GM23338 (cell line): Measurements from ENCODE around the gene ADAMTS17. TPM values are rescaled to one million over a fixed set of nuclear protein-coding genes. Genes with fewer than 3 reads are reported as not detected.

Experiments
- ATAC-seq: fragments of 200-7000 bp; cut with Tn5 transposase; 3 replicates; pipeline ENCODE4 v1.9.1; 2020
- DNase-seq: peaks from one replicate; pipeline ENCODE4 v3.0.0-alpha.2; 2015; ENCODE audit warnings: low spot score
- H2AFZ ChIP-seq: fragments of 200-600 bp; sonication (generic); 2 replicates; pipeline ENCODE4 v1.8.0; 2016; ENCODE audit warnings: antibody characterized with exemption, mild to moderate bottlenecking, moderate library complexity
- H3F3A ChIP-seq: fragments of 200-600 bp; sonication (generic); replicated peaks from 2 replicates; pipeline ENCODE4 v1.8.0; 2017; ENCODE audit warnings: antibody characterized with exemption, mixed run types, low read depth
- H3K27ac ChIP-seq: fragments of 200-600 bp; sonication (generic); 2 replicates; pipeline ENCODE4 v1.6.1; 2016; ENCODE audit warnings: low read depth
- H3K27me3 ChIP-seq: fragments of 200-600 bp; sonication (generic); 2 replicates; pipeline ENCODE4 v1.8.0; 2016; ENCODE audit warnings: mild to moderate bottlenecking, mixed run types, moderate library complexity; ENCODE audit not compliant: insufficient read depth
- H3K36me3 ChIP-seq: fragments of 200-600 bp; sonication (generic); 2 replicates; pipeline ENCODE4 v1.8.0; 2016; ENCODE audit warnings: mild to moderate bottlenecking; ENCODE audit not compliant: insufficient read depth
- H3K4me1 ChIP-seq: fragments of 200-600 bp; sonication (generic); 2 replicates; pipeline ENCODE4 v1.8.0; 2016; ENCODE audit warnings: mild to moderate bottlenecking, moderate library complexity; ENCODE audit not compliant: insufficient read depth
- H3K4me2 ChIP-seq: fragments of 200-600 bp; sonication (generic); 2 replicates; pipeline ENCODE4 v1.7.1; 2017; ENCODE audit warnings: mixed run types
- H3K4me3 ChIP-seq: fragments of 200-600 bp; sonication (generic); 2 replicates; pipeline ENCODE4 v1.6.1; 2016; ENCODE audit warnings: mixed run types
- H3K79me2 ChIP-seq: fragments of 200-600 bp; sonication (generic); replicated peaks from 2 replicates; pipeline ENCODE4 v1.8.0; 2017; ENCODE audit warnings: mild to moderate bottlenecking; ENCODE audit not compliant: insufficient read depth
- H3K9me2 ChIP-seq: fragments of 200-600 bp; sonication (generic); 2 replicates; pipeline ENCODE4 v1.8.0; 2017; ENCODE audit not compliant: insufficient read depth
- H4K20me1 ChIP-seq: fragments of 200-600 bp; sonication (generic); replicated peaks from 2 replicates; pipeline ENCODE4 v1.8.0; 2017; ENCODE audit warnings: mild to moderate bottlenecking; ENCODE audit not compliant: insufficient read depth
- H3K27ac Mint-ChIP-seq: 2 replicates; pipeline ENCODE4 v1.8.0; 2020; ENCODE audit warnings: inconsistent platforms, mild to moderate bottlenecking, moderate library complexity, mixed read lengths
- H3K27me3 Mint-ChIP-seq: 3 replicates; pipeline ENCODE4 v1.8.0; 2022; ENCODE audit warnings: low read depth, mild to moderate bottlenecking, moderate library complexity, mixed read lengths, inconsistent platforms; ENCODE audit not compliant: insufficient read depth, poor library complexity
- H3K36me3 Mint-ChIP-seq: 3 replicates; pipeline ENCODE4 v1.8.0; 2021; ENCODE audit warnings: low read depth, mild to moderate bottlenecking, inconsistent platforms, moderate library complexity, mixed read lengths
- H3K4me1 Mint-ChIP-seq: 3 replicates; pipeline ENCODE4 v1.8.0; 2020; ENCODE audit warnings: mild to moderate bottlenecking, inconsistent platforms, mixed read lengths
- H3K4me3 Mint-ChIP-seq: 3 replicates; pipeline ENCODE4 v1.8.0; 2021; ENCODE audit warnings: moderate library complexity, mild to moderate bottlenecking, inconsistent platforms, mixed read lengths
- H3K9me3 Mint-ChIP-seq: 3 replicates; pipeline ENCODE4 v1.8.0; 2020; ENCODE audit warnings: moderate library complexity, mild to moderate bottlenecking, inconsistent platforms, mixed read lengths
- CREB1 ChIP-seq: fragments of 250-450 bp; sonication (Bioruptor Pico); IDR thresholded peaks from 2 replicates; pipeline ENCODE4 v1.5.0; 2020; ENCODE audit warnings: low read depth, mild to moderate bottlenecking, moderate library complexity
- CTCF ChIP-seq, 2 experiments: fragments of 200-600 bp in 1 of 2; sonication (generic) in 1 of 2; conservative IDR thresholded peaks; 2 replicates each; pipeline versions ENCODE4 v1.5.1 to v1.6.1; 2016 to 2017; ENCODE audit warnings: antibody characterized with exemption in 2 of 2, low read depth in 2 of 2, mild to moderate bottlenecking in 2 of 2, moderate library complexity in 1 of 2
- EZH2phosphoT487 ChIP-seq: fragments of 200-600 bp; sonication (generic); IDR thresholded peaks from one replicate; pipeline ENCODE4 v1.8.1; 2018; ENCODE audit warnings: antibody characterized with exemption; ENCODE audit not compliant: unreplicated experiment
- JUNB ChIP-seq: IDR thresholded peaks from one replicate; pipeline ENCODE4 v1.6.1; 2016; ENCODE audit warnings: antibody characterized with exemption; ENCODE audit not compliant: unreplicated experiment
- POLR2AphosphoS5 ChIP-seq: IDR thresholded peaks from 2 replicates; pipeline ENCODE4 v1.6.1; 2016; ENCODE audit warnings: antibody characterized with exemption, low read depth
- ZNF331 ChIP-seq: fragments of 250-450 bp; sonication (Bioruptor Pico); IDR thresholded peaks from 2 replicates; pipeline ENCODE4 v1.5.0; 2020; ENCODE audit warnings: low read depth, mild to moderate bottlenecking, moderate library complexity
- polyA plus RNA-seq: library from polyadenylated mRNA; unstranded; fragments of >200 nt; fragmentation: Nextera tagmentation; extraction: Ambion mirVana; gene quantifications from 2 replicates; pipeline ENCODE4 v1.2.1, GENCODE V29; 2016
- total RNA-seq: library from RNA; depleted of rRNA; stranded (reverse); fragments of >200 nt; shearing (Covaris generic); gene quantifications from 2 replicates; pipeline ENCODE4 v1.2.3, GENCODE V29; 2014
- TF ChIP-seq, protein P1 (sequence below): IDR thresholded peaks from one replicate; pipeline ENCODE4 v1.6.1; 2018; ENCODE audit warnings: antibody characterized with exemption; ENCODE audit not compliant: unreplicated experiment
- TF ChIP-seq, protein P2 (sequence below): IDR thresholded peaks from 2 replicates; pipeline ENCODE4 v1.6.1; 2016; ENCODE audit warnings: antibody characterized with exemption

Gene ADAMTS17
- total and polyA plus RNA-seq, 2 experiments from 2014 or later, result 0.60 to 3.8 TPM

- H3K4me3 Mint-ChIP-seq, result no peak overlapping the region
- peaks cover 6% of the 10 kb centered on the region; the same call in 2 of the 3 replicates for H3K36me3 Mint-ChIP-seq
- Histone ChIP-seq H3F3A (no peaks in the 10 kb centered on the region), H3K79me2 (no peaks in the 10 kb centered on the region), H3K9me2 (peaks cover 13% of the 10 kb centered on the region), H4K20me1 (no peaks in the 10 kb centered on the region), H3K4me1 (no peaks in the 10 kb centered on the region), H3K4me3 (no peak overlapping the region), H3K27ac (no peak overlapping the region), H3K27me3 (no peaks in the 10 kb centered on the region), H3K4me2 (no peak overlapping the region), H3K36me3 (no peaks in the 10 kb centered on the region), H2AFZ (no peak overlapping the region)
- peaks cover 3% of the 10 kb centered on the region; the same call in 1 of the 3 replicates for H3K9me3 Mint-ChIP-seq
- no peak for ATAC-seq
- no peak for TF ChIP-seq CTCF (conservative IDR thresholded peaks at IDR 0.05; ENCODE audit: low read depth in 2 of 2)
- H3K4me1 Mint-ChIP-seq, result no peaks in the 10 kb centered on the region; the same call in 2 of the 3 replicates
- H3K27ac Mint-ChIP-seq, result no peak overlapping the region
- H3K27me3 Mint-ChIP-seq, result peaks cover 8% of the 10 kb centered on the region
- DNase-seq, result no peak
Measured at GRCh38 chr15:99966815-99967214, 375.0 kb downstream of the ADAMTS17 start.

GRCh38 chr15:99965376-99965775 is 376.4 kb downstream of the ADAMTS17 start:
- Histone ChIP-seq H3K9me2 (peaks cover 16% of the 10 kb centered on the region), H2AFZ (no peak overlapping the region), H3K4me1 (no peaks in the 10 kb centered on the region), H3K27me3 (no peaks in the 10 kb centered on the region), H3F3A (no peaks in the 10 kb centered on the region), H3K36me3 (no peaks in the 10 kb centered on the region), H4K20me1 (no peaks in the 10 kb centered on the region), H3K4me2 (no peak overlapping the region), H3K79me2 (no peaks in the 10 kb centered on the region), H3K4me3 (no peak overlapping the region), H3K27ac (no peak overlapping the region)
- ATAC-seq, result no peak
- no peak for DNase-seq
- Mint-ChIP-seq H3K9me3 (peaks cover 4% of the 10 kb centered on the region; the same call in 1 of the 3 replicates), H3K4me3 (no peak overlapping the region), H3K4me1 (no peaks in the 10 kb centered on the region; the same call in 2 of the 3 replicates), H3K27me3 (peaks cover 12% of the 10 kb centered on the region), H3K36me3 (peaks cover 7% of the 10 kb centered on the region; the same call in 2 of the 3 replicates), H3K27ac (no peak overlapping the region)
- TF ChIP-seq EZH2phosphoT487 (no peak), CTCF (conservative IDR thresholded peaks at IDR 0.05; ENCODE audit: low read depth in 2 of 2) (no peak), JUNB (no peak), CREB1 (no peak), ZNF331 (CRISPR knock-in tag) (no peak), POLR2AphosphoS5 (no peak)
- TF ChIP-seq, protein P1, sequence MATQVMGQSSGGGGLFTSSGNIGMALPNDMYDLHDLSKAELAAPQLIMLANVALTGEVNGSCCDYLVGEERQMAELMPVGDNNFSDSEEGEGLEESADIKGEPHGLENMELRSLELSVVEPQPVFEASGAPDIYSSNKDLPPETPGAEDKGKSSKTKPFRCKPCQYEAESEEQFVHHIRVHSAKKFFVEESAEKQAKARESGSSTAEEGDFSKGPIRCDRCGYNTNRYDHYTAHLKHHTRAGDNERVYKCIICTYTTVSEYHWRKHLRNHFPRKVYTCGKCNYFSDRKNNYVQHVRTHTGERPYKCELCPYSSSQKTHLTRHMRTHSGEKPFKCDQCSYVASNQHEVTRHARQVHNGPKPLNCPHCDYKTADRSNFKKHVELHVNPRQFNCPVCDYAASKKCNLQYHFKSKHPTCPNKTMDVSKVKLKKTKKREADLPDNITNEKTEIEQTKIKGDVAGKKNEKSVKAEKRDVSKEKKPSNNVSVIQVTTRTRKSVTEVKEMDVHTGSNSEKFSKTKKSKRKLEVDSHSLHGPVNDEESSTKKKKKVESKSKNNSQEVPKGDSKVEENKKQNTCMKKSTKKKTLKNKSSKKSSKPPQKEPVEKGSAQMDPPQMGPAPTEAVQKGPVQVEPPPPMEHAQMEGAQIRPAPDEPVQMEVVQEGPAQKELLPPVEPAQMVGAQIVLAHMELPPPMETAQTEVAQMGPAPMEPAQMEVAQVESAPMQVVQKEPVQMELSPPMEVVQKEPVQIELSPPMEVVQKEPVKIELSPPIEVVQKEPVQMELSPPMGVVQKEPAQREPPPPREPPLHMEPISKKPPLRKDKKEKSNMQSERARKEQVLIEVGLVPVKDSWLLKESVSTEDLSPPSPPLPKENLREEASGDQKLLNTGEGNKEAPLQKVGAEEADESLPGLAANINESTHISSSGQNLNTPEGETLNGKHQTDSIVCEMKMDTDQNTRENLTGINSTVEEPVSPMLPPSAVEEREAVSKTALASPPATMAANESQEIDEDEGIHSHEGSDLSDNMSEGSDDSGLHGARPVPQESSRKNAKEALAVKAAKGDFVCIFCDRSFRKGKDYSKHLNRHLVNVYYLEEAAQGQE, result no peak
- TF ChIP-seq, protein P2, sequence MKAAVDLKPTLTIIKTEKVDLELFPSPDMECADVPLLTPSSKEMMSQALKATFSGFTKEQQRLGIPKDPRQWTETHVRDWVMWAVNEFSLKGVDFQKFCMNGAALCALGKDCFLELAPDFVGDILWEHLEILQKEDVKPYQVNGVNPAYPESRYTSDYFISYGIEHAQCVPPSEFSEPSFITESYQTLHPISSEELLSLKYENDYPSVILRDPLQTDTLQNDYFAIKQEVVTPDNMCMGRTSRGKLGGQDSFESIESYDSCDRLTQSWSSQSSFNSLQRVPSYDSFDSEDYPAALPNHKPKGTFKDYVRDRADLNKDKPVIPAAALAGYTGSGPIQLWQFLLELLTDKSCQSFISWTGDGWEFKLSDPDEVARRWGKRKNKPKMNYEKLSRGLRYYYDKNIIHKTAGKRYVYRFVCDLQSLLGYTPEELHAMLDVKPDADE, result no peak
